Urinary bladder (tissue), 4 donors: ENCODE measurements around the gene CRY2. TPM values are rescaled to one million over a fixed set of nuclear protein-coding genes. Genes with fewer than 3 reads are reported as not detected.
"Not testable (repeated sequence)": the region's sequence is repeated elsewhere in the genome, so short reads cannot be mapped to it uniquely, and the experiment has no call there.

Experiments
- DNase-seq: peaks from one replicate; pipeline ENCODE4 v3.0.0-alpha.2; 2015; ENCODE audit errors: extremely low spot score
- H3K27ac ChIP-seq: one replicate; pipeline ENCODE4 v1.5.1; 2013; ENCODE audit warnings: low read depth, mild to moderate bottlenecking, moderate library complexity
- H3K36me3 ChIP-seq: one replicate; pipeline ENCODE4 v1.6.1; 2013; ENCODE audit warnings: mild to moderate bottlenecking, moderate library complexity; ENCODE audit not compliant: insufficient read depth
- H3K4me1 ChIP-seq: one replicate; pipeline ENCODE4 v1.6.1; 2013; ENCODE audit warnings: mild to moderate bottlenecking, moderate library complexity; ENCODE audit not compliant: insufficient read depth
- H3K4me3 ChIP-seq: one replicate; pipeline ENCODE4 v1.5.1; 2013; ENCODE audit warnings: low read depth, low read length
- WGBS: extraction: QIAGEN DNeasy Blood & Tissue Kit; methylation state at CpG from one replicate; pipeline ENCODE4 v1.1.7; 2013; 5-methylcytosine and 5-hydroxymethylcytosine counted together
- polyA plus RNA-seq: library from polyadenylated mRNA; stranded (reverse); fragments of 200-250 nt; gene quantifications from one replicate; pipeline ENCODE4 v1.2.3, GENCODE V29; 2013
- total RNA-seq: library from RNA; depleted of rRNA; stranded (reverse); fragments of >200 nt; gene quantifications from one replicate; pipeline ENCODE4 v1.2.3, GENCODE V29; 2014
- donor health status: healthy with polysubstance abuse.
- donor health status: healthy.

CRY2 gene
- total and polyA plus RNA-seq, 2 donors, result 31.0 to 32.4 TPM

- DNase-seq, result no peak
These were observed 40.1 kb upstream of the CRY2 start for GRCh38 chr11:45806937-45807791.

GRCh38 chr11:45807792-45808238 lies 39.5 kb upstream of the CRY2 start:
- H3K4me1 ChIP-seq, result no peaks in the 10 kb centered on the region
- H3K4me3 ChIP-seq, result no peak overlapping the region
- 74% methylated on average over 4 of the region's 4 CpGs for WGBS
- no peaks in the 10 kb centered on the region for H3K36me3 ChIP-seq
- no peak for DNase-seq
- no peak overlapping the region for H3K27ac ChIP-seq

More at GRCh38 chr11:45806937-45807791, 40.1 kb upstream of the CRY2 start:
- Histone ChIP-seq H3K4me1 (no peaks in the 10 kb centered on the region), H3K27ac (no peak overlapping the region), H3K36me3 (no peaks in the 10 kb centered on the region), H3K4me3 (no peak overlapping the region)
- 67% methylated on average over 7 of the region's 7 CpGs for WGBS

- H3K27ac ChIP-seq, DNase-seq, H3K4me3 ChIP-seq, H3K4me1 ChIP-seq, H3K36me3 ChIP-seq: not testable (repeated sequence)
- 95% methylated on average over 6 of the region's 6 CpGs for WGBS
These were observed 38.8 kb upstream of the CRY2 start for GRCh38 chr11:45808427-45808826.

GRCh38 chr11:45809456-45810395 lies 37.5 kb upstream of the CRY2 start:
- H3K36me3 ChIP-seq, result no peaks in the 10 kb centered on the region
- 76% methylated on average over 11 of the region's 11 CpGs for WGBS
- no peaks in the 10 kb centered on the region for H3K4me1 ChIP-seq
- no peak for DNase-seq
- H3K4me3 ChIP-seq, result no peak overlapping the region
- H3K27ac ChIP-seq, result no peak overlapping the region

- no peak for DNase-seq
- 89% methylated on average over 23 of the region's 23 CpGs for WGBS
These were observed 36.7 kb upstream of the CRY2 start for GRCh38 chr11:45810431-45811108.

GRCh38 chr11:45811109-45811435 lies 36.2 kb upstream of the CRY2 start:
- Histone ChIP-seq H3K27ac (no peak overlapping the region), H3K36me3 (no peaks in the 10 kb centered on the region), H3K4me1 (no peaks in the 10 kb centered on the region), H3K4me3 (no peak overlapping the region)
- no peak for DNase-seq
- 97% methylated on average over 17 of the region's 17 CpGs for WGBS

More at GRCh38 chr11:45810431-45811108, 36.7 kb upstream of the CRY2 start:
- Histone ChIP-seq H3K36me3 (no peaks in the 10 kb centered on the region), H3K27ac (no peak overlapping the region), H3K4me3 (no peak overlapping the region), H3K4me1 (no peaks in the 10 kb centered on the region)

GRCh38 chr11:45811571-45812290 lies 35.5 kb upstream of the CRY2 start:
- no peaks in the 10 kb centered on the region for H3K4me1 ChIP-seq
- DNase-seq, result no peak
- no peak overlapping the region for H3K27ac ChIP-seq
- H3K36me3 ChIP-seq, result no peaks in the 10 kb centered on the region
- no peak overlapping the region for H3K4me3 ChIP-seq
- WGBS, result 88% methylated on average over 8 of the region's 8 CpGs

- no peaks in the 10 kb centered on the region for H3K36me3 ChIP-seq
- no peak overlapping the region for H3K4me3 ChIP-seq
- H3K27ac ChIP-seq, result no peak overlapping the region
- DNase-seq, result no peak
- 83% methylated on average over 7 of the region's 7 CpGs for whole genome bisulfite sequencing
- H3K4me1 ChIP-seq, result no peaks in the 10 kb centered on the region
These were observed 34.4 kb upstream of the CRY2 start for GRCh38 chr11:45812581-45813548.

GRCh38 chr11:45815747-45816146 lies 31.5 kb upstream of the CRY2 start:
- H3K4me1 ChIP-seq, result no peaks in the 10 kb centered on the region
- no peak overlapping the region for H3K27ac ChIP-seq
- WGBS, result 68% methylated on average over 3 of the region's 3 CpGs

GRCh38 chr11:45816614-45817013 lies 30.7 kb upstream of the CRY2 start:
- H3K4me1 ChIP-seq, result no peaks in the 10 kb centered on the region
- H3K36me3 ChIP-seq, result no peaks in the 10 kb centered on the region
- no peak overlapping the region for H3K27ac ChIP-seq
- no peak for DNase-seq
- no peak overlapping the region for H3K4me3 ChIP-seq
- 52% methylated on average over 3 of the region's 3 CpGs for WGBS

More at GRCh38 chr11:45815747-45816146, 31.5 kb upstream of the CRY2 start:
- no peak for DNase-seq
- H3K4me3 ChIP-seq, result no peak overlapping the region
- H3K36me3 ChIP-seq, result no peaks in the 10 kb centered on the region

- no peak overlapping the region for H3K27ac ChIP-seq
- no peak overlapping the region for H3K4me3 ChIP-seq
- no peak for DNase-seq
- no peaks in the 10 kb centered on the region for H3K36me3 ChIP-seq
- H3K4me1 ChIP-seq, result no peaks in the 10 kb centered on the region
- WGBS, result 95% methylated on average over 7 of the region's 7 CpGs
These were observed 30.1 kb upstream of the CRY2 start for GRCh38 chr11:45817191-45817590.

- Histone ChIP-seq H3K27ac (no peak overlapping the region), H3K36me3 (no peaks in the 10 kb centered on the region), H3K4me3 (no peak overlapping the region), H3K4me1 (no peaks in the 10 kb centered on the region)
- 78% methylated on average over 6 of the region's 6 CpGs for WGBS
- DNase-seq, result no peak
These were observed 28.2 kb upstream of the CRY2 start for GRCh38 chr11:45818961-45819605.
